ENCODE measurements around the gene KRT73. TPM values are rescaled to one million over a fixed set of nuclear protein-coding genes. Genes with fewer than 3 reads are reported as not detected.
A peak's percentile ranks its signal among the peaks of the same experiment; 100 is the strongest.

The KRT73 gene
- total RNA-seq: not detected in 2 replicates
- long read RNA-seq: 0 reads

- Mint-ChIP-seq H3K27ac (no peak within 1 kb of the TSS), H3K4me3 (ENCODE audit: low read depth) (no peak within 1 kb of the TSS), H3K27me3 (peaks cover 53% of the 10 kb centered on the region), H3K36me3 (ENCODE audit: insufficient read depth) (no peaks in the 10 kb centered on the region), H3K4me1 (ENCODE audit: low read depth) (no peaks in the 10 kb centered on the region), H3K9me3 (ENCODE audit: low read depth) (no peaks in the 10 kb centered on the region)
- TF ChIP-seq CTCF (IDR thresholded peaks at IDR 0.05; ENCODE audit: unreplicated experiment): no peak
- DNase-seq (ENCODE audit: low spot score, unreplicated experiment): no peak
These were observed at the start of gene KRT73 for GRCh38 chr12:52618216-52618615. Gene KRT73, minus strand, starts transcription at chr12:52618559. Its CDS starts 35 bp downstream, at chr12:52618524.

GRCh38 chr12:52667931-52668330 lies 49.6 kb upstream of the KRT73 start:
- Mint-ChIP-seq H3K27me3 (peaks cover 42% of the 10 kb centered on the region), H3K4me1 (ENCODE audit: low read depth) (no peaks in the 10 kb centered on the region), H3K9me3 (ENCODE audit: low read depth) (no peaks in the 10 kb centered on the region), H3K36me3 (ENCODE audit: insufficient read depth) (no peaks in the 10 kb centered on the region), H3K27ac (peak overlapping the region; percentile 51), H3K4me3 (ENCODE audit: low read depth) (no peak overlapping the region)
- DNase-seq (ENCODE audit: low spot score, unreplicated experiment): no peak
- no peak for TF ChIP-seq CTCF (IDR thresholded peaks at IDR 0.05; ENCODE audit: unreplicated experiment)

DNA sequence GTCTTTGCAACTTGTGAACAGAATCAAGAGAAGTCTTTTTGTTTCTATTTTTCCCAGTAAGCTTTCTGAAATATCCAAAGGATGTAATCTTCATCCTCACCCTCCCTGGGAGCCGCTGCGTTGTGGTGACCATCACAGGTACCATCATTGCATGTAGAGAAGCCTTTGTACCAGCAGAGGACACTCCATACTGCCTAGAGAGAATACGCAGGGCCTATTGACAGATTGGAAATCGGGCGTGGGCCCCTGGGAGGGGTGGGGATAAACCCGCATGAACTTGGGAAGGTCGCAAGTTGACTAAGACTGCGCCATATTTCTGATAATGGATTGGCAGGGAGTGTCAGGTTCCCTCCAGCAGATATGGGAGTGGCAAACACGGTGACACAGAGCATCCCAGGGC lies 49.1 kb upstream of the KRT73 start:
- Mint-ChIP-seq H3K36me3 (ENCODE audit: insufficient read depth) (no peaks in the 10 kb centered on the region), H3K4me1 (ENCODE audit: low read depth) (no peaks in the 10 kb centered on the region), H3K9me3 (ENCODE audit: low read depth) (no peaks in the 10 kb centered on the region), H3K27me3 (peaks cover 44% of the 10 kb centered on the region), H3K4me3 (ENCODE audit: low read depth) (no peak overlapping the region), H3K27ac (no peak overlapping the region)
- TF ChIP-seq CTCF (IDR thresholded peaks at IDR 0.05; ENCODE audit: unreplicated experiment): peak; percentile 21
- no peak for DNase-seq (ENCODE audit: low spot score, unreplicated experiment)

GRCh38 chr12:52666471-52666870 lies 48.1 kb upstream of the KRT73 start:
- Mint-ChIP-seq H3K36me3 (ENCODE audit: insufficient read depth) (no peaks in the 10 kb centered on the region), H3K27ac (no peak overlapping the region), H3K4me3 (ENCODE audit: low read depth) (no peak overlapping the region), H3K27me3 (peaks cover 47% of the 10 kb centered on the region), H3K9me3 (ENCODE audit: low read depth) (no peaks in the 10 kb centered on the region), H3K4me1 (ENCODE audit: low read depth) (no peaks in the 10 kb centered on the region)
- TF ChIP-seq CTCF (IDR thresholded peaks at IDR 0.05; ENCODE audit: unreplicated experiment): no peak
- DNase-seq (ENCODE audit: low spot score, unreplicated experiment): no peak

GRCh38 chr12:52663420-52663819 lies 45.1 kb upstream of the KRT73 start:
- Mint-ChIP-seq H3K27me3 (peaks cover 54% of the 10 kb centered on the region), H3K36me3 (ENCODE audit: insufficient read depth) (no peaks in the 10 kb centered on the region)

More at GRCh38 chr12:52663420-52663819, 45.1 kb upstream of the KRT73 start:
- Mint-ChIP-seq H3K27ac (no peak overlapping the region), H3K9me3 (ENCODE audit: low read depth) (no peaks in the 10 kb centered on the region), H3K4me1 (ENCODE audit: low read depth) (no peaks in the 10 kb centered on the region), H3K4me3 (ENCODE audit: low read depth) (no peak overlapping the region)
- TF ChIP-seq CTCF (IDR thresholded peaks at IDR 0.05; ENCODE audit: unreplicated experiment): no peak
- no peak for DNase-seq (ENCODE audit: low spot score, unreplicated experiment)
